Keratinocyte (primary cell): ENCODE data around the gene B9D1. TPM values are rescaled to one million over a fixed set of nuclear protein-coding genes. Genes with fewer than 3 reads are reported as not detected.

ENCODE experiments used
- DNase-seq: peaks from one replicate; pipeline ENCODE4 v3.0.0-alpha.2; 2011; ENCODE audit warnings: low read depth, missing footprints, low spot score
- FAIRE-seq: peaks from 2 replicates; lab custom pipeline; 2011; peaks lifted over from hg19 to GRCh38; lab: Jason Lieb, UNC
- H2AFZ ChIP-seq: 2 replicates; pipeline ENCODE4 v1.6.0; 2012; ENCODE audit warnings: low read length, control low read depth, inconsistent platforms; ENCODE audit not compliant: control insufficient read depth
- H3K27ac ChIP-seq: 2 replicates; pipeline ENCODE4 v1.5.1; 2011; ENCODE audit warnings: low read length; ENCODE audit not compliant: control insufficient read depth, insufficient read depth
- H3K27me3 ChIP-seq: 3 replicates; pipeline ENCODE4 v1.6.0; 2011; ENCODE audit warnings: low read length; ENCODE audit not compliant: control insufficient read depth, insufficient read depth; ENCODE audit errors: extremely low read depth
- H3K36me3 ChIP-seq, 2 experiments: 2 replicates in 1 of 2; 3 replicates in 1 of 2; pipeline ENCODE4 v1.5.1; 2011; ENCODE audit warnings: low read length in 2 of 2, mild to moderate bottlenecking in 1 of 2; ENCODE audit not compliant: control insufficient read depth in 2 of 2, insufficient read depth in 2 of 2; ENCODE audit errors: extremely low read depth in 1 of 2
- H3K4me1 ChIP-seq: 3 replicates; pipeline ENCODE4 v1.5.1; 2011; ENCODE audit warnings: low read length; ENCODE audit not compliant: control insufficient read depth, insufficient read depth; ENCODE audit errors: extremely low read depth
- H3K4me2 ChIP-seq: 3 replicates; pipeline ENCODE4 v1.6.0; 2011; ENCODE audit warnings: low read depth, low read length; ENCODE audit not compliant: control insufficient read depth, insufficient read depth; ENCODE audit errors: extremely low read depth
- H3K4me3 ChIP-seq, 3 experiments: fragments of 200-600 bp in 1 of 3; sonication (generic) in 1 of 3; 2 replicates in 2 of 3; 3 replicates in 1 of 3; pipeline ENCODE4 v1.5.1; 2011 to 2016; ENCODE audit warnings: low read length in 3 of 3, mild to moderate bottlenecking in 3 of 3, control low read depth in 2 of 3, inconsistent platforms in 1 of 3, low read depth in 1 of 3, mixed read lengths in 1 of 3, mixed run types in 1 of 3, moderate library complexity in 1 of 3; ENCODE audit not compliant: control insufficient read depth in 2 of 3, insufficient read depth in 2 of 3; ENCODE audit errors: extremely low read depth in 1 of 3
- H3K79me2 ChIP-seq: 2 replicates; pipeline ENCODE4 v1.6.0; 2012; ENCODE audit warnings: low read length; ENCODE audit not compliant: control insufficient read depth, insufficient read depth
- H3K9ac ChIP-seq: 3 replicates; pipeline ENCODE4 v1.6.0; 2011; ENCODE audit warnings: low read length; ENCODE audit not compliant: control insufficient read depth, insufficient read depth; ENCODE audit errors: extremely low read depth
- H3K9me1 ChIP-seq: 3 replicates; pipeline ENCODE4 v1.6.0; 2011; ENCODE audit warnings: low read length; ENCODE audit not compliant: control insufficient read depth, insufficient read depth; ENCODE audit errors: extremely low read depth
- H3K9me3 ChIP-seq: 2 replicates; pipeline ENCODE4 v1.5.1; 2012; ENCODE audit warnings: low read depth, low read length; ENCODE audit not compliant: control insufficient read depth
- H4K20me1 ChIP-seq: 3 replicates; pipeline ENCODE4 v1.6.0; 2011; ENCODE audit warnings: low read length; ENCODE audit not compliant: control insufficient read depth, insufficient read depth; ENCODE audit errors: extremely low read depth
- CTCF ChIP-seq, 3 experiments: IDR thresholded peaks in 1 of 3; conservative IDR thresholded peaks in 1 of 3; optimal IDR thresholded peaks in 1 of 3; 2 replicates in 2 of 3; 3 replicates in 1 of 3; pipeline versions ENCODE3 to v1.5.1; 2011; ENCODE audit warnings: low read length in 3 of 3, mild to moderate bottlenecking in 3 of 3, moderate library complexity in 2 of 3, control low read depth in 1 of 3, inconsistent platforms in 1 of 3; ENCODE audit not compliant: insufficient read depth in 2 of 3; ENCODE audit errors: extremely low read depth in 1 of 3
- EZH2 ChIP-seq: IDR thresholded peaks from one replicate; pipeline ENCODE4 v1.6.1; 2012; ENCODE audit warnings: inconsistent platforms, mild to moderate bottlenecking, low read length, moderate library complexity
- dilution Hi-C: fragments of 300-500 bp; cut with MboI; formaldehyde crosslinking; loops from one replicate; pipeline ENCODE4 v1.7.0; 2020; ENCODE audit warnings: low sequenced_read_pairs; ENCODE audit not compliant: extremely low pct_ligation_motif_present
- polyA plus RNA-seq, 5 experiments: library from polyadenylated mRNA; depleted of rRNA in 3 of 5; stranded (reverse) in 3 of 5; stranded (forward) in 1 of 5; unstranded in 1 of 5; fragments of >200 nt; gene quantifications; 1 replicate in 1 of 5; 2 replicates in 3 of 5; 3 replicates in 1 of 5; pipeline versions ENCODE4 v1.2.1 to v1.2.3, GENCODE V29; 2011 to 2012; ENCODE audit warnings: missing spikeins in 2 of 5, low read depth in 1 of 5, low replicate concordance in 1 of 5

Gene B9D1
- polyA plus RNA-seq, 1 donor (not counting 4 experiments of a cell fraction or from before 2014, with no cell fraction given), result 30.3 TPM

DNA sequence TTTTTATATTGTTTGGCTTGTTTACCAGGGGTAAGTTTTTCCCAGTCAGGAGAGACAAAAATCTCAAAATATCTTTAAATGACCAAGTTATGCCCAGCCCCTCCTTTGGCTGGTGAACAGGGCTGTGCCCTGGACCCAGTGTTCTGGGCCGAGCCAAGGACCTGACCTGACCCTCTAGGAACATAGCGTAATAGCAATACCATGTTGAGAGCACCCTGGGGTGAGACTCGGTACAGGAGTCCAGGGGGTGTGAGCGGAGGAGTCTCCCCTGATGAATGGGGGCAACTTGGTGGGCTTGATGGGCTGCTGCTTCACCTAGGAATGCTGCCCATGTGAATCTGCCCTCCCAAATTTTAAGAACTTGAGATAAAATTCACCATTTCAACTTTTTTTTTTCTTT lies 47.4 kb downstream of the B9D1 start:
- H3K27ac ChIP-seq, result no peak overlapping the region
- dilution Hi-C loops, result no loop called here
- H3K36me3 ChIP-seq, result peaks cover 19 to 40% of the 10 kb centered on the region in 2 experiments

GRCh38 chr17:19313746-19314651 lies 48.5 kb downstream of the B9D1 start:
- peak overlapping the region; percentile 31 for H3K4me2 ChIP-seq
- FAIRE-seq (peak; percentile 51), DNase-seq (no peak)
- peaks cover 4% of the 10 kb centered on the region for H3K9me1 ChIP-seq
- H3K27ac ChIP-seq, result peak overlapping the region; percentile 29
- H2AFZ ChIP-seq, result no peak overlapping the region
- H3K9me3 ChIP-seq, result no peaks in the 10 kb centered on the region
- no peaks in the 10 kb centered on the region for H3K79me2 ChIP-seq
- dilution Hi-C loops, result no loop called here
- H3K9ac ChIP-seq, result no peak overlapping the region
- no peaks in the 10 kb centered on the region for H3K27me3 ChIP-seq
- no peak overlapping the region for H3K4me3 ChIP-seq
- peaks cover 30% of the 10 kb centered on the region for H3K4me1 ChIP-seq
- no peaks in the 10 kb centered on the region for H4K20me1 ChIP-seq
- TF ChIP-seq EZH2, result no peak
- peaks cover 19 to 44% of the 10 kb centered on the region in 2 experiments for H3K36me3 ChIP-seq

More for the DNA sequence above, 47.4 kb downstream of the B9D1 start:
- DNase-seq, result no peak
- H4K20me1 ChIP-seq, result no peaks in the 10 kb centered on the region
- TF ChIP-seq CTCF (optimal IDR thresholded peaks at IDR 0.05 in 1 of 3, IDR thresholded peaks at IDR 0.05 in 1 of 3, conservative IDR thresholded peaks at IDR 0.05 in 1 of 3; ENCODE audit: extremely low read depth in 1 of 3, insufficient read depth in 2 of 3, low read length in 3 of 3) (no peak), EZH2 (no peak)
- no peak overlapping the region for H2AFZ ChIP-seq
- H3K9ac ChIP-seq, result no peak overlapping the region
- FAIRE-seq, result no peak
- H3K27me3 ChIP-seq, result no peaks in the 10 kb centered on the region
- H3K4me2 ChIP-seq, result no peak overlapping the region
- peaks cover 21% of the 10 kb centered on the region for H3K4me1 ChIP-seq
- no peaks in the 10 kb centered on the region for H3K9me3 ChIP-seq
- peaks cover 4% of the 10 kb centered on the region for H3K9me1 ChIP-seq
- H3K4me3 ChIP-seq, result no peak overlapping the region
- H3K79me2 ChIP-seq, result no peaks in the 10 kb centered on the region
